Head of caudate nucleus (tissue), 42 donors: ENCODE data around the gene LRP6.

ENCODE experiments used
- DNase-seq, 42 donors: peaks; one replicate each; pipeline versions ENCODE4 v3.0.0 to v3.0.0-alpha.2; 2020 to 2021; ENCODE audit warnings: mixed read lengths in 7 of 42
- intact Hi-C: fragments of 100-400 bp; cut with DNase I; formaldehyde crosslinking; loops from one replicate; pipeline ENCODE4 v1.15.0; 2022

Gene LRP6

GRCh38 chr12:12195081-12195480, 71.8 kb downstream of the LRP6 start:
- intact Hi-C loops: no loop called here
- no peak for DNase-seq

- intact Hi-C loops: no loop called here
- no peak for DNase-seq
Observed at GRCh38 chr12:12194206-12194605, 72.6 kb downstream of the LRP6 start.

- no peak for DNase-seq
- intact Hi-C loops: no loop called here
Observed at GRCh38 chr12:12191008-12191407, 75.8 kb downstream of the LRP6 start.

GRCh38 chr12:12190087-12190809, 76.6 kb downstream of the LRP6 start:
- no peak for DNase-seq
- intact Hi-C loops: no loop called here

GRCh38 chr12:12185414-12185813, 81.4 kb downstream of the LRP6 start:
- no peak for DNase-seq
- intact Hi-C loops: no loop called here

GRCh38 chr12:12182703-12183365, 84.0 kb downstream of the LRP6 start:
- DNase-seq: peak in 1 of 42 donors; percentile 17
- intact Hi-C loops: no loop called here

GRCh38 chr12:12181511-12181910, 85.3 kb downstream of the LRP6 start:
- no peak for DNase-seq
- intact Hi-C loops: no loop called here

GRCh38 chr12:12180575-12180974, 86.3 kb downstream of the LRP6 start:
- no peak for DNase-seq
- intact Hi-C loops: no loop called here

GRCh38 chr12:12180136-12180535, 86.7 kb downstream of the LRP6 start:
- intact Hi-C loops: no loop called here
- no peak for DNase-seq

- intact Hi-C loops: no loop called here
- DNase-seq: no peak
Observed at GRCh38 chr12:12178559-12178958, 88.3 kb downstream of the LRP6 start.

- intact Hi-C loops: no loop called here
- DNase-seq: no peak
Observed at GRCh38 chr12:12176402-12176801, 90.4 kb downstream of the LRP6 start.

- no peak for DNase-seq
- intact Hi-C loops: no loop called here
Observed at GRCh38 chr12:12171991-12172511, 94.8 kb downstream of the LRP6 start.

GRCh38 chr12:12167847-12168246, 99.0 kb downstream of the LRP6 start:
- intact Hi-C loops: no loop called here
- no peak for DNase-seq

- intact Hi-C loops: no loop called here
- no peak for DNase-seq
Observed at GRCh38 chr12:12166751-12167150, 100.1 kb downstream of the LRP6 start.

GRCh38 chr12:12159988-12160387, 106.9 kb downstream of the LRP6 start:
- no peak for DNase-seq
- intact Hi-C loops: no loop called here

GRCh38 chr12:12158858-12159257, 108.0 kb downstream of the LRP6 start:
- intact Hi-C loops: no loop called here
- no peak for DNase-seq

- DNase-seq: no peak
- intact Hi-C loops: no loop called here
Observed at GRCh38 chr12:12157424-12157823, 109.4 kb downstream of the LRP6 start.

GRCh38 chr12:12156828-12157227, 110.0 kb downstream of the LRP6 start:
- DNase-seq: no peak
- intact Hi-C loops: no loop called here

- no peak for DNase-seq
- intact Hi-C loops: no loop called here
Observed at GRCh38 chr12:12156116-12156515, 110.7 kb downstream of the LRP6 start.

- intact Hi-C loops: no loop called here
- peak in 12 of 42 donors; percentile 14 to 71 (median 39) for DNase-seq
Observed at GRCh38 chr12:12153596-12153995, 113.2 kb downstream of the LRP6 start.

- no peak for DNase-seq
- intact Hi-C loops: no loop called here
Observed at GRCh38 chr12:12147111-12147510, 119.7 kb downstream of the LRP6 start.
